A549 (cell line): Measurements from ENCODE around the gene GLOD4. TPM values are rescaled to one million over a fixed set of nuclear protein-coding genes. Genes with fewer than 3 reads are reported as not detected.

ENCODE experiments used
- ATAC-seq, 2 experiments: fragments of 200-7000 bp in 1 of 2; fragments of >200 bp in 1 of 2; cut with Nextera tagmentation in 1 of 2; cut with Tn5 transposase in 1 of 2; 3 replicates each; pipeline versions ENCODE4 v1.8.0 to v1.9.1; 2018 to 2020; ENCODE audit warnings: mild to moderate bottlenecking in 1 of 2, moderate library complexity in 1 of 2
- CTCF ChIA-PET: fragments of 300-600 bp; sonication (Branson Sonifier 250); formaldehyde crosslinking; extraction: SDS; loops from one replicate; lab custom pipeline; 2021; ENCODE audit warnings: antibody characterized with exemption, inconsistent platforms; lab: Yijun Ruan, JAX
- POLR2A ChIA-PET: fragments of 350-600 bp; formaldehyde crosslinking; extraction: SDS; loops from one replicate; lab custom pipeline; 2021; ENCODE audit warnings: antibody characterized with exemption, inconsistent platforms; lab: Yijun Ruan, JAX
- DNase-seq, 2 experiments: peaks; one replicate each; pipeline versions ENCODE4 v3.0.0 to v3.0.0-alpha.2; 2011 to 2016; ENCODE audit warnings: low read depth in 1 of 2, low spot score in 1 of 2
- FAIRE-seq: peaks from 2 replicates; lab custom pipeline; 2011; peaks lifted over from hg19 to GRCh38; lab: Jason Lieb, UNC
- H3K27ac ChIP-seq, 2 experiments: fragments of >200 bp; sonication (Bioruptor Twin); formaldehyde crosslinking; 3 replicates each; pipeline ENCODE4 v1.5.1; 2016 to 2017
- H3K4me1 ChIP-seq: fragments of >200 bp; sonication (Bioruptor Twin); formaldehyde crosslinking; 3 replicates; pipeline ENCODE4 v1.6.1; 2016
- H3K4me2 ChIP-seq: fragments of >200 bp; sonication (Bioruptor Twin); formaldehyde crosslinking; 3 replicates; pipeline ENCODE4 v1.6.1; 2016
- H3K4me3 ChIP-seq: fragments of >200 bp; sonication (Bioruptor Twin); formaldehyde crosslinking; 3 replicates; pipeline ENCODE4 v1.5.1; 2016
- H3K9me3 ChIP-seq: fragments of >200 bp; sonication (Bioruptor Twin); formaldehyde crosslinking; 3 replicates; pipeline ENCODE4 v1.6.1; 2016
- CBX2 ChIP-seq: fragments of 200-600 bp; sonication (generic); IDR thresholded peaks from 2 replicates; pipeline ENCODE4 v1.6.1; 2016; ENCODE audit warnings: low read depth, mild to moderate bottlenecking, borderline replicate concordance
- CEBPB ChIP-seq, 2 experiments: fragments of >200 bp in 1 of 2; sonication (Bioruptor Twin) in 1 of 2; formaldehyde crosslinking in 1 of 2; IDR thresholded peaks; 2 replicates each; pipeline ENCODE4 v1.6.1; 2012 to 2016
- CHD2 ChIP-seq: fragments of 150-350 bp; IDR thresholded peaks from 2 replicates; pipeline ENCODE4 v1.6.1; 2014; ENCODE audit warnings: low read length; ENCODE audit not compliant: partially characterized antibody
- CHD4 ChIP-seq: fragments of 200-600 bp; sonication (generic); IDR thresholded peaks from 2 replicates; pipeline ENCODE4 v1.6.1; 2016; ENCODE audit warnings: antibody characterized with exemption, mild to moderate bottlenecking, borderline replicate concordance
- EHMT2 ChIP-seq: fragments of 200-600 bp; sonication (generic); IDR thresholded peaks from 2 replicates; pipeline ENCODE4 v1.6.1; 2016; ENCODE audit warnings: antibody characterized with exemption, low read depth, mild to moderate bottlenecking, moderate library complexity
- EP300 ChIP-seq, 2 experiments: fragments of >200 bp; sonication (Bioruptor Twin); formaldehyde crosslinking; IDR thresholded peaks; 2 replicates in 1 of 2; 3 replicates in 1 of 2; pipeline ENCODE4 v1.6.1; 2016 to 2017
- FOSB ChIP-seq: fragments of 250-450 bp; sonication (Bioruptor Pico); IDR thresholded peaks from 2 replicates; pipeline ENCODE4 v1.5.0; 2020; ENCODE audit warnings: mild to moderate bottlenecking, moderate library complexity
- HOXA7 ChIP-seq: fragments of 250-450 bp; sonication (Bioruptor Pico); IDR thresholded peaks from 2 replicates; pipeline ENCODE4 v1.5.0; 2020; ENCODE audit warnings: mild to moderate bottlenecking, moderate library complexity
- HOXB13 ChIP-seq: fragments of 250-450 bp; sonication (Bioruptor Pico); IDR thresholded peaks from 2 replicates; pipeline ENCODE4 v1.5.0; 2020; ENCODE audit warnings: low read depth, mild to moderate bottlenecking, moderate library complexity
- HOXB5 ChIP-seq: fragments of 250-450 bp; sonication (Bioruptor Pico); IDR thresholded peaks from 2 replicates; pipeline ENCODE4 v1.5.0; 2020; ENCODE audit warnings: mild to moderate bottlenecking, moderate library complexity
- JUNB ChIP-seq: fragments of >200 bp; sonication (Bioruptor Twin); formaldehyde crosslinking; IDR thresholded peaks from 2 replicates; pipeline ENCODE4 v1.6.1; 2016
- MYC ChIP-seq: IDR thresholded peaks from 2 replicates; pipeline ENCODE4 v1.6.1; 2012; ENCODE audit warnings: mild to moderate bottlenecking, inconsistent platforms, low read length, improper control_type of control experiment, borderline replicate concordance
- NFE2L2 ChIP-seq: fragments of 150-350 bp; conservative IDR thresholded peaks from 2 replicates; pipeline ENCODE4 v1.6.1; 2014; ENCODE audit warnings: low read length
- NPAS2 ChIP-seq: fragments of 250-450 bp; sonication (Bioruptor Pico); IDR thresholded peaks from 2 replicates; pipeline ENCODE4 v1.8.0; 2022; ENCODE audit warnings: mild to moderate bottlenecking, moderate library complexity, borderline replicate concordance
- POLR2A ChIP-seq: IDR thresholded peaks from 2 replicates; pipeline ENCODE4 v1.6.1; 2012; ENCODE audit warnings: mild to moderate bottlenecking, low read length
- POLR2AphosphoS2 ChIP-seq: conservative IDR thresholded peaks from 2 replicates; pipeline ENCODE4 v1.6.1; 2012; ENCODE audit warnings: low read length, improper control_type of control experiment, inconsistent platforms
- RARB ChIP-seq: fragments of 250-450 bp; sonication (Bioruptor Pico); IDR thresholded peaks from 2 replicates; pipeline ENCODE4 v1.8.0; 2021; ENCODE audit warnings: mild to moderate bottlenecking, moderate library complexity
- RCOR1 ChIP-seq: fragments of 150-350 bp; IDR thresholded peaks from 2 replicates; pipeline ENCODE4 v1.6.1; 2014; ENCODE audit warnings: antibody characterized with exemption, low read length, low read depth
- RFX5 ChIP-seq: fragments of 450-650 bp; IDR thresholded peaks from 2 replicates; pipeline ENCODE4 v1.7.1; 2014; ENCODE audit warnings: antibody characterized with exemption, mild to moderate bottlenecking, moderate library complexity
- SMC3 ChIP-seq: fragments of >200 bp; sonication (Bioruptor Twin); formaldehyde crosslinking; IDR thresholded peaks from 3 replicates; pipeline ENCODE4 v1.6.1; 2018; ENCODE audit warnings: inconsistent platforms
- TP53 ChIP-seq: fragments of 250-450 bp; sonication (Bioruptor Pico); IDR thresholded peaks from 2 replicates; pipeline ENCODE4 v1.5.0; 2021; ENCODE audit warnings: mild to moderate bottlenecking, moderate library complexity
- WGBS: methylation state at CpG from one replicate; pipeline ENCODE4 v1.1.6; 2017; ENCODE audit errors: missing lambda C conversion rate; 5-methylcytosine and 5-hydroxymethylcytosine counted together
- polyA plus RNA-seq, 4 experiments: library from polyadenylated mRNA; depleted of rRNA in 3 of 4; stranded (reverse); fragments of >200 nt; fragmentation: RNase III in 1 of 4; extraction: RNeasy Plus Mini Kit Qiagen cat#74134 plus additional on column Dnase treatment in 1 of 4; gene quantifications; 2 replicates in 3 of 4; 3 replicates in 1 of 4; pipeline ENCODE4 v1.2.3, GENCODE V29; 2011 to 2017
- TF ChIP-seq, protein P1 (sequence below): fragments of 250-450 bp; sonication (Bioruptor Pico); IDR thresholded peaks from 2 replicates; pipeline ENCODE4 v1.5.0; 2021; ENCODE audit warnings: mild to moderate bottlenecking, moderate library complexity, borderline replicate concordance
- TF ChIP-seq, protein P2 (sequence below): IDR thresholded peaks from 2 replicates; pipeline ENCODE4 v1.6.1; 2012; ENCODE audit warnings: low read depth, borderline replicate concordance
- TF ChIP-seq, protein P3 (sequence below): fragments of 250-450 bp; sonication (Bioruptor Pico); IDR thresholded peaks from 2 replicates; pipeline ENCODE4 v1.5.0; 2020; ENCODE audit warnings: low read depth, mild to moderate bottlenecking, moderate library complexity
- TF ChIP-seq, protein P4 (sequence below): IDR thresholded peaks from 2 replicates; pipeline ENCODE4 v1.6.1; 2012

GLOD4 gene
- polyA plus RNA-seq, 2 of the 4 experiments (the other 2 are of a cell fraction): 133 to 141 TPM

DNA sequence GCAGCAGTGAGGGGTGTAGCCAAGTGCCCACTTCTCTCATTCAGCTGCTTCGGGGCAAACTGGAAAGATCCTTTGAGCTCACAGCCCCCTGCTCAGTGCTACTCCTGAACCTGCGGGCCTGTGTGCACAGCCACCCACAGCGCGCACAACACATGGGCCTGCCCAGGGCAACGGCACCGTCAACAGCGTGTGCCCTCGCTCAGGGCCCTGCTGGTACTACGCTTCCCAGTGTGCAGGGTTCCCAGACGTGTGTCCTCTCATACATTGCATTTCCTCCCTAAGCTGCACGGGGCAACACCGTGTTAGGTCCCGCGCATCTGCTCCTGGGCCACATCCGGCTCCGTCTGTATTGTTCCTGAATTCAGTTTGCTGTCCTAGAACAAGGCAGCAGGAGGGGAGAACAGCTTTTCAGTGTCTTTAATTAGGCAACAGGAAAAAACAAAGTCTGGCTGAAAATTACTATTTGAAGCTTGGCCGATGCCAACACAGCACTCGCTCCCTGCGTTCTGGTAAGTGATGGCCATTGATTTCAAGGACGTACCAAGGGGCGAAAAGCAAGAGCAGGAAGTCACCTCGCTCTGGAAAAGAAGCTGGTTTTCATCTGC lies 15.3 kb upstream of the GLOD4 start:
- peaks cover 7% of the 10 kb centered on the region for H3K4me1 ChIP-seq
- no peak overlapping the region for H3K27ac ChIP-seq
- no peak overlapping the region for H3K4me2 ChIP-seq
- ATAC-seq (peak in 1 of 2 experiments; percentile 16; a peak in 2 of 6 replicates), FAIRE-seq (no peak), DNase-seq (no peak)
- no peaks in the 10 kb centered on the region for H3K9me3 ChIP-seq
- WGBS: 91% methylated on average over 22 of the region's 22 CpGs
- TF ChIP-seq EP300 (IDR thresholded peaks at IDR 0.05) (no peak), FOSB (CRISPR knock-in tag) (no peak), TP53 (CRISPR knock-in tag) (no peak), POLR2A (no peak), NFE2L2 (no peak)
- TF ChIP-seq, protein P1, sequence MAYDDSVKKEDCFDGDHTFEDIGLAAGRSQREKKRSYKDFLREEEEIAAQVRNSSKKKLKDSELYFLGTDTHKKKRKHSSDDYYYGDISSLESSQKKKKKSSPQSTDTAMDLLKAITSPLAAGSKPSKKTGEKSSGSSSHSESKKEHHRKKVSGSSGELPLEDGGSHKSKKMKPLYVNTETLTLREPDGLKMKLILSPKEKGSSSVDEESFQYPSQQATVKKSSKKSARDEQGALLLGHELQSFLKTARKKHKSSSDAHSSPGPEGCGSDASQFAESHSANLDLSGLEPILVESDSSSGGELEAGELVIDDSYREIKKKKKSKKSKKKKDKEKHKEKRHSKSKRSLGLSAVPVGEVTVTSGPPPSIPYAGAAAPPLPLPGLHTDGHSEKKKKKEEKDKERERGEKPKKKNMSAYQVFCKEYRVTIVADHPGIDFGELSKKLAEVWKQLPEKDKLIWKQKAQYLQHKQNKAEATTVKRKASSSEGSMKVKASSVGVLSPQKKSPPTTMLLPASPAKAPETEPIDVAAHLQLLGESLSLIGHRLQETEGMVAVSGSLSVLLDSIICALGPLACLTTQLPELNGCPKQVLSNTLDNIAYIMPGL (CRISPR knock-in tag): no peak
- TF ChIP-seq, all 56 proteins: peak for 0
- CTCF ChIA-PET: interaction anchor here (0.6 to 19.5 kb wide), 9 partner anchors 8 to 199 kb away, joined by 3 to 428 read pairs (median 5); partner anchors contain the start of genes NXN and TIMM22
- POLR2A ChIA-PET: interaction anchor here (1.2 to 2.0 kb wide), 4 partner anchors 16 to 199 kb away, joined by 3 to 6 read pairs (median 4); partner anchors contain the start of genes GLOD4, MRM3, NXN and TIMM22
- no peak overlapping the region for H3K4me3 ChIP-seq

DNA sequence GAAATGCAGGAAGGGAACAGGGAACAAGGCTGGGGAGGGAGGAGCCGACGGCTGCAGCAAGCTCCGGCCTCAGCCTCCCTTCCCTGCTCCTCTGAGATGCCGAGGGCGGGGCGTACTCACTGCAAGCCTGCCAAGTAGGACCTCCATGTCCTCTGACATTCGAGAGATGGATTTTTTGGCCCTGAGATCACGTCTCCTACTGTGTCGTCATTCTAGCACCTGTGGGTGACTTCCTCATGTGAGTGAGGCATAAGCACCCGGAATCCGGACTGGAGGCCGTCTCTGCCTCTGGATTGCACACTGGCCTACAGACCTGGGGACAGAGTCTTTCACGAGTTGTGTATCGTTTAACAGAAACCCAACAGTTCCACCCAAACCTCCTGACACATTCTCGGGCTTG lies 14.5 kb upstream of the GLOD4 start:
- H3K4me3 ChIP-seq: no peak overlapping the region
- no peak overlapping the region for H3K27ac ChIP-seq
- H3K4me2 ChIP-seq: no peak overlapping the region
- POLR2A ChIA-PET: interaction anchor here (1.2 to 2.2 kb wide), 5 partner anchors 15 to 200 kb away, joined by 3 to 17 read pairs (median 5); partner anchors contain the start of genes GLOD4, MRM3, NXN and TIMM22
- no peak for ATAC-seq
- H3K9me3 ChIP-seq: no peaks in the 10 kb centered on the region
- TF ChIP-seq RFX5: no peak
- TF ChIP-seq NPAS2 (CRISPR knock-in tag): no peak
- TF ChIP-seq, protein P1 (CRISPR knock-in tag): no peak
- TF ChIP-seq JUNB: no peak
- TF ChIP-seq POLR2AphosphoS2: no peak
- TF ChIP-seq HOXB5 (CRISPR knock-in tag): no peak
- TF ChIP-seq, protein P2, sequence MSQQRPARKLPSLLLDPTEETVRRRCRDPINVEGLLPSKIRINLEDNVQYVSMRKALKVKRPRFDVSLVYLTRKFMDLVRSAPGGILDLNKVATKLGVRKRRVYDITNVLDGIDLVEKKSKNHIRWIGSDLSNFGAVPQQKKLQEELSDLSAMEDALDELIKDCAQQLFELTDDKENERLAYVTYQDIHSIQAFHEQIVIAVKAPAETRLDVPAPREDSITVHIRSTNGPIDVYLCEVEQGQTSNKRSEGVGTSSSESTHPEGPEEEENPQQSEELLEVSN: no peak
- TF ChIP-seq MYC: no peak
- no peak for TF ChIP-seq HOXA7 (CRISPR knock-in tag)
- no peak for TF ChIP-seq CEBPB (IDR thresholded peaks at IDR 0.05)
- TF ChIP-seq EHMT2: no peak
- TF ChIP-seq FOSB (CRISPR knock-in tag): no peak
- no peak for TF ChIP-seq POLR2A
- DNase-seq: no peak
- WGBS: 90% methylated on average over 15 of the region's 15 CpGs
- CTCF ChIA-PET: interaction anchor here (0.7 to 19.5 kb wide), 12 partner anchors 8 to 259 kb away, joined by 3 to 428 read pairs (median 10); partner anchors contain the start of genes GLOD4, MRM3, NXN and TIMM22
- FAIRE-seq: no peak
- H3K4me1 ChIP-seq: peaks cover 7% of the 10 kb centered on the region

DNA sequence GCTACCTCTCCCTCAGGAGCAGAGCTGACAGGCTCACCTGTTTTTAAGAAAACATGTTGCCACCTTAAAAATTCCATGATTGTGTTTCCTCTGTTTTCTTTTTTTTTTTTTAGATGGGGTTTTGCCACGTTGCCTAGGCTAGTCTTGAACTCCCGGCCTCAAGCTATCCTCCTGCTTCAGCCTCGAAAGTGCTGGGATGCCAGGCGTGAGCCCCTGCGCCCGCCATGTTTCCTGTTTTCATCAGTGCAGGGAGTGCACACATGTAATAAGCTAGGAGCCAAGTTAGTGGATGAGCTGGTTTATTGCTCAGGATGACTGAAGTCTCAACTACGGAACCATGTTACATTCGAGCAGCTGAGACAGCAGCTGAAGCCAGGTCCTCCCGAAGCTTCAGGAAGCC lies 13.6 kb upstream of the GLOD4 start:
- no peak for ATAC-seq
- WGBS: 83% methylated on average over 9 of the region's 9 CpGs

More for the DNA sequence above, 13.6 kb upstream of the GLOD4 start:
- FAIRE-seq (no peak), DNase-seq (no peak)
- Histone ChIP-seq H3K4me2 (no peak overlapping the region), H3K4me3 (no peak overlapping the region), H3K4me1 (peaks cover 7% of the 10 kb centered on the region), H3K9me3 (no peaks in the 10 kb centered on the region), H3K27ac (no peak overlapping the region)
- CTCF ChIA-PET: interaction anchor here (0.6 to 19.5 kb wide), 33 partner anchors 9 to 261 kb away, joined by 3 to 428 read pairs (median 5); partner anchors contain the start of genes GLOD4, MRM3, NXN and TIMM22
- POLR2A ChIA-PET: interaction anchor here (0.8 to 2.2 kb wide), 4 partner anchors 14 to 201 kb away, joined by 3 to 17 read pairs (median 4); partner anchors contain the start of genes GLOD4, MRM3 and TIMM22
- no peak for TF ChIP-seq RCOR1
- TF ChIP-seq RARB (CRISPR knock-in tag): no peak
- TF ChIP-seq, protein P2: no peak
- no peak for TF ChIP-seq HOXA7 (CRISPR knock-in tag)
- TF ChIP-seq HOXB13 (CRISPR knock-in tag): no peak
- no peak for TF ChIP-seq CHD4
- no peak for TF ChIP-seq POLR2AphosphoS2
- TF ChIP-seq EP300 (IDR thresholded peaks at IDR 0.05): no peak
- no peak for TF ChIP-seq CBX2
- no peak for TF ChIP-seq CHD2
- TF ChIP-seq, protein P3, sequence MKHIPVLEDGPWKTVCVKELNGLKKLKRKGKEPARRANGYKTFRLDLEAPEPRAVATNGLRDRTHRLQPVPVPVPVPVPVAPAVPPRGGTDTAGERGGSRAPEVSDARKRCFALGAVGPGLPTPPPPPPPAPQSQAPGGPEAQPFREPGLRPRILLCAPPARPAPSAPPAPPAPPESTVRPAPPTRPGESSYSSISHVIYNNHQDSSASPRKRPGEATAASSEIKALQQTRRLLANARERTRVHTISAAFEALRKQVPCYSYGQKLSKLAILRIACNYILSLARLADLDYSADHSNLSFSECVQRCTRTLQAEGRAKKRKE (CRISPR knock-in tag): no peak
- TF ChIP-seq, protein P4, sequence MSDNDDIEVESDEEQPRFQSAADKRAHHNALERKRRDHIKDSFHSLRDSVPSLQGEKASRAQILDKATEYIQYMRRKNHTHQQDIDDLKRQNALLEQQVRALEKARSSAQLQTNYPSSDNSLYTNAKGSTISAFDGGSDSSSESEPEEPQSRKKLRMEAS: no peak
- no peak for TF ChIP-seq SMC3
- no peak for TF ChIP-seq TP53 (CRISPR knock-in tag)
- TF ChIP-seq NPAS2 (CRISPR knock-in tag): no peak
- TF ChIP-seq, all 56 proteins: peak for 0
